ENCODE measurements around the gene ATP2B3. TPM values are rescaled to one million over a fixed set of nuclear protein-coding genes. Genes with fewer than 3 reads are reported as not detected.
A peak's percentile ranks its signal among the peaks of the same experiment; 100 is the strongest.

The ATP2B3 gene
- total RNA-seq, 1 donor from 2014 or later: 0.25 TPM

DNA sequence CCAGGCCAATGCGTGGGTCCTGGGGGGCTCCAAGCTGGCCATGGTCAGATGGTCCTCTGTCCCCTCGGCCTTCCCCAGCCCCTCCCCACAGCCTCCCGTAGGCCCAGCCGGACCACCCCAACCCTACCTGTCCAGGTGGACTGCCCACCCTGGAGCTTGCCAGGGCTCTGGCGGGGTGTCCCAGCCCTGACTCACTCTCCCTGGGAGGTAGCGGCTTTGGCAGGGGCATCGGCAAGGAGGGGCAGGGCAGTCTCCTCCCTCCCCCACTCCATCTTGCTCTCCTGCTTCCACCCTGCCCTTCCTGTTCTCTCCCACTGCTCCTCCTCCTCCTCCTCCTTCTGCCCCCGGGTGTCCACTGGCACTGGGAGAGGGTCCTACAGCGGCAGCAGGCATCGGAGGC lies 15.3 kb upstream of the ATP2B3 start:
- Histone ChIP-seq H3K27ac (no peak overlapping the region), H3K4me3 (peak overlapping the region in 1 of 2 donors; percentile 5), H3K27me3 (no peaks in the 10 kb centered on the region), H3K4me1 (peaks cover 14% of the 10 kb centered on the region), H3K9me3 (no peaks in the 10 kb centered on the region), H3K36me3 (no peaks in the 10 kb centered on the region)
- TF ChIP-seq POLR2AphosphoS5 (IDR thresholded peaks at IDR 0.05; ENCODE audit: insufficient read depth in 1 of 2, low read depth in 1 of 2) (no peak), CTCF (IDR thresholded peaks at IDR 0.05) (no peak), POLR2A (IDR thresholded peaks at IDR 0.05) (no peak)
- intact Hi-C loops (cut with DNase I): no loop called here
- DNase-seq (ENCODE audit: extremely low spot score in 2 of 2): no peak

DNA sequence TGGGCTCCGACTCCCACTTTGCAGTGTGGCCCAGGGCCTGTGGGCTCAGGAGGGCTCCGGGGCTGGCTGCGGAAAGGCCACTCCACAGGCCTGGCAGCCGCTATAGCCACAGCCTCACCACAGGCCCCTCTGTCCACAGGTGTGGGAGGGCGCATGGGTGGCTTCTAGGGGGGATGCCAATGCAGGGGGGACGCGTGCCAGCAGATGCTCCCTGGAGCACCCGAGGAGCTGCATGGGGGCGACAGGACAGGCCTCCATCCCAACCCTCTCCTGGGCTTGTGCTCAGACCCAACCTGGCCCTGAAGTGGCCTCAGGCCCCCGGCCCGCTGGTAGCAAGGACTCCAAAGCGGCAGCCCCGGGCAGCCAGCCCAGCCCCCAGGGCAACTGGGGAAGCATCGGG lies 14.6 kb upstream of the ATP2B3 start:
- DNase-seq (ENCODE audit: extremely low spot score in 2 of 2): no peak
- Histone ChIP-seq H3K4me3 (peak overlapping the region in 1 of 2 donors; percentile 5), H3K4me1 (peaks cover 14% of the 10 kb centered on the region), H3K36me3 (no peaks in the 10 kb centered on the region), H3K27ac (no peak overlapping the region), H3K27me3 (no peaks in the 10 kb centered on the region), H3K9me3 (no peaks in the 10 kb centered on the region)
- intact Hi-C loops (cut with DNase I): no loop called here
- TF ChIP-seq POLR2AphosphoS5 (IDR thresholded peaks at IDR 0.05; ENCODE audit: insufficient read depth in 1 of 2, low read depth in 1 of 2) (no peak), CTCF (IDR thresholded peaks at IDR 0.05) (no peak), POLR2A (IDR thresholded peaks at IDR 0.05) (no peak)

DNA sequence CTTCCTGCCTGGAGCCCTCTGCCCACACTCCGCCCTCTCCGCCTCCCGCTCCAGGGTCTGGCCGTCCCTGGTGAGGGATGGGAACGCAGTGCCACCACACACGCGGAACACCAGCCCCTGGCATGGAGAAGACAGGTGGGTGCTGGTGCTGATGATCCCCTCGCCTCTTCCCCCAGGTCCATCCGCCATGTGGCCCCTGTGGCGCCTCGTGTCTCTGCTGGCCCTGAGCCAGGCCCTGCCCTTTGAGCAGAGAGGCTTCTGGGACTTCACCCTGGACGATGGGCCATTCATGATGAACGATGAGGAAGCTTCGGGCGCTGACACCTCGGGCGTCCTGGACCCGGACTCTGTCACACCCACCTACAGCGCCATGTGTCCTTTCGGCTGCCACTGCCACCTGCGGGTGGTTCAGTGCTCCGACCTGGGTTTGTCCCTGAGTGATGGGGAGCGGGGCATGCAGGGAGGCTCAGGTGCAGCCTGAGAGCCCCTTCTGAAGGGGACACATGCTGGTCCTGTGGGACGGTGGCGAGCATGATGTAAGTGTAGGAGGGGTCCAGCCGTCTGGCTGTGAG lies 12.9 kb upstream of the ATP2B3 start:
- no peaks in the 10 kb centered on the region for H3K9me3 ChIP-seq
- no peak for DNase-seq (ENCODE audit: extremely low spot score in 2 of 2)
- no peaks in the 10 kb centered on the region for H3K27me3 ChIP-seq
- H3K36me3 ChIP-seq: no peaks in the 10 kb centered on the region
- H3K27ac ChIP-seq: no peak overlapping the region
- intact Hi-C loops (cut with DNase I): loop anchor here (5.0 kb wide), 1 partner anchor 32 kb away; the partner anchor contains the start of gene HAUS7
- peaks cover 10% of the 10 kb centered on the region for H3K4me1 ChIP-seq
- no peak overlapping the region for H3K4me3 ChIP-seq
- TF ChIP-seq POLR2A (IDR thresholded peaks at IDR 0.05) (no peak), CTCF (IDR thresholded peaks at IDR 0.05) (no peak), POLR2AphosphoS5 (IDR thresholded peaks at IDR 0.05; ENCODE audit: insufficient read depth in 1 of 2, low read depth in 1 of 2) (no peak)

DNA sequence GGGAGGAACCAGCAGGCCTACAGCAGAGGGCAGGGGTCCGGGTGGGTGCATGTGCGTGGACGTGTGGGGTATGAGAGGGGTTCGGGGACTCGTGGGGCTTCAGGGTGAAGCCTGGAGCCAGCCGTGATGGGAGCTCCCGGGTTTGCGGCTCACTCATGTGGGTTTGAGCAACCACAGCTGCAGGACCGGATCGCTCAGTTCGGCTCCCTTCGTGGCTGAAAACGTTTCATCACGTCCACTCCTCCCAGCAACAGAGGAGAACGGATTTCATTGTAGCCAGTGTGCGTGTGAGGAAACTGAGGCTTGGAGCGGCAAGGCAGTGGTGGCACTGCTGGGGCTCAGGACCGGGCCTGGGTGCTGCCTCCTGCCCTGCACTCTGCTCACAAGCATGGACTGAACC lies 12.1 kb upstream of the ATP2B3 start:
- DNase-seq (ENCODE audit: extremely low spot score in 2 of 2): no peak
- no peak overlapping the region for H3K4me3 ChIP-seq
- H3K36me3 ChIP-seq: no peaks in the 10 kb centered on the region
- H3K9me3 ChIP-seq: no peaks in the 10 kb centered on the region
- no peak for TF ChIP-seq CTCF (IDR thresholded peaks at IDR 0.05)
- no peak for TF ChIP-seq POLR2AphosphoS5 (IDR thresholded peaks at IDR 0.05; ENCODE audit: insufficient read depth in 1 of 2, low read depth in 1 of 2)
- TF ChIP-seq POLR2A (IDR thresholded peaks at IDR 0.05): no peak
- H3K27me3 ChIP-seq: no peaks in the 10 kb centered on the region
- H3K27ac ChIP-seq: no peak overlapping the region
- H3K4me1 ChIP-seq: peaks cover 1% of the 10 kb centered on the region
- intact Hi-C loops (cut with DNase I): loop anchor here (5.0 kb wide), 1 partner anchor 33 kb away; the partner anchor contains the start of gene HAUS7

- TF ChIP-seq POLR2A (IDR thresholded peaks at IDR 0.05) (no peak), CTCF (IDR thresholded peaks at IDR 0.05) (peak; percentile 68 to 84 (median 72)), POLR2AphosphoS5 (IDR thresholded peaks at IDR 0.05; ENCODE audit: insufficient read depth in 1 of 2, low read depth in 1 of 2) (peak in 1 of 2 donors; percentile 23)
- no peaks in the 10 kb centered on the region for H3K27me3 ChIP-seq
- intact Hi-C loops (cut with DNase I): loop anchor here (5.0 kb wide), 1 partner anchor 35 kb away; the partner anchor contains the start of gene HAUS7
- DNase-seq (ENCODE audit: extremely low spot score in 2 of 2): no peak
- no peaks in the 10 kb centered on the region for H3K4me1 ChIP-seq
- no peaks in the 10 kb centered on the region for H3K36me3 ChIP-seq
- no peak overlapping the region for H3K4me3 ChIP-seq
- H3K27ac ChIP-seq: no peak overlapping the region
- H3K9me3 ChIP-seq: no peaks in the 10 kb centered on the region
Observed at GRCh38 chrX:153507484-153508178, 9.8 kb upstream of the ATP2B3 start.
